ENCODE data around the gene HERC4.

DNA sequence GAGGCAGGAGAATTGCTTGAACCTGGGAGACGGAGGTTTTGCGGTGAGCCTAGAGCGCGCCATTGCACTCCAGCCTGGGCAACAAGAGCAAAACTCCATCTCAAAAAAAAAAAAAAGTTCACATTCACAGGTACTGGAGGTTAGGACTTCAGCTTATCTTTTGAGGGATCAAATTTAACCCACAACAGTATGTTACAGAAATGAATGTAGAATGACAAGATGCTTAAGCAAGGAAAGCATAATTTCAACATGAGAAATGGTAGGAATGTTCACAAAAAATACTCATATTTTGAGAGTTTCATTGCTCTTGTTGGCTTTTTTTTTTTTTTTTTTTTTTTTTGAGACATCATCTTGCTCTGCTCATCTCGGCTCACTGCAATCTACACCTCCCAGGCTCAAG is 1.9 kb upstream of the HERC4 start:
- TF ChIP-seq, protein P1, sequence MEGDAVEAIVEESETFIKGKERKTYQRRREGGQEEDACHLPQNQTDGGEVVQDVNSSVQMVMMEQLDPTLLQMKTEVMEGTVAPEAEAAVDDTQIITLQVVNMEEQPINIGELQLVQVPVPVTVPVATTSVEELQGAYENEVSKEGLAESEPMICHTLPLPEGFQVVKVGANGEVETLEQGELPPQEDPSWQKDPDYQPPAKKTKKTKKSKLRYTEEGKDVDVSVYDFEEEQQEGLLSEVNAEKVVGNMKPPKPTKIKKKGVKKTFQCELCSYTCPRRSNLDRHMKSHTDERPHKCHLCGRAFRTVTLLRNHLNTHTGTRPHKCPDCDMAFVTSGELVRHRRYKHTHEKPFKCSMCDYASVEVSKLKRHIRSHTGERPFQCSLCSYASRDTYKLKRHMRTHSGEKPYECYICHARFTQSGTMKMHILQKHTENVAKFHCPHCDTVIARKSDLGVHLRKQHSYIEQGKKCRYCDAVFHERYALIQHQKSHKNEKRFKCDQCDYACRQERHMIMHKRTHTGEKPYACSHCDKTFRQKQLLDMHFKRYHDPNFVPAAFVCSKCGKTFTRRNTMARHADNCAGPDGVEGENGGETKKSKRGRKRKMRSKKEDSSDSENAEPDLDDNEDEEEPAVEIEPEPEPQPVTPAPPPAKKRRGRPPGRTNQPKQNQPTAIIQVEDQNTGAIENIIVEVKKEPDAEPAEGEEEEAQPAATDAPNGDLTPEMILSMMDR (IDR thresholded peaks at IDR 0.05 in 2 of 3, conservative IDR thresholded peaks at IDR 0.05 in 1 of 3; ENCODE audit: insufficient read depth in 2 of 3, low read depth in 1 of 3, low read length in 3 of 3) = no peak
- no peak for TF ChIP-seq PHF8 (IDR thresholded peaks at IDR 0.05; ENCODE audit: borderline replicate concordance, low read length)
- TF ChIP-seq, protein P2, sequence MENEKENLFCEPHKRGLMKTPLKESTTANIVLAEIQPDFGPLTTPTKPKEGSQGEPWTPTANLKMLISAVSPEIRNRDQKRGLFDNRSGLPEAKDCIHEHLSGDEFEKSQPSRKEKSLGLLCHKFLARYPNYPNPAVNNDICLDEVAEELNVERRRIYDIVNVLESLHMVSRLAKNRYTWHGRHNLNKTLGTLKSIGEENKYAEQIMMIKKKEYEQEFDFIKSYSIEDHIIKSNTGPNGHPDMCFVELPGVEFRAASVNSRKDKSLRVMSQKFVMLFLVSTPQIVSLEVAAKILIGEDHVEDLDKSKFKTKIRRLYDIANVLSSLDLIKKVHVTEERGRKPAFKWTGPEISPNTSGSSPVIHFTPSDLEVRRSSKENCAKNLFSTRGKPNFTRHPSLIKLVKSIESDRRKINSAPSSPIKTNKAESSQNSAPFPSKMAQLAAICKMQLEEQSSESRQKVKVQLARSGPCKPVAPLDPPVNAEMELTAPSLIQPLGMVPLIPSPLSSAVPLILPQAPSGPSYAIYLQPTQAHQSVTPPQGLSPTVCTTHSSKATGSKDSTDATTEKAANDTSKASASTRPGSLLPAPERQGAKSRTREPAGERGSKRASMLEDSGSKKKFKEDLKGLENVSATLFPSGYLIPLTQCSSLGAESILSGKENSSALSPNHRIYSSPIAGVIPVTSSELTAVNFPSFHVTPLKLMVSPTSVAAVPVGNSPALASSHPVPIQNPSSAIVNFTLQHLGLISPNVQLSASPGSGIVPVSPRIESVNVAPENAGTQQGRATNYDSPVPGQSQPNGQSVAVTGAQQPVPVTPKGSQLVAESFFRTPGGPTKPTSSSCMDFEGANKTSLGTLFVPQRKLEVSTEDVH (IDR thresholded peaks at IDR 0.05; ENCODE audit: low read depth, partially characterized antibody) = no peak
- TF ChIP-seq ETV6 (IDR thresholded peaks at IDR 0.05; ENCODE audit: borderline replicate concordance in 1 of 2, low read depth in 2 of 2, low read length in 1 of 2) = no peak
- no peak for TF ChIP-seq ETV6 (CRISPR knock-in tag; IDR thresholded peaks at IDR 0.05; ENCODE audit: borderline replicate concordance)
- no peak for TF ChIP-seq FOXJ3 (CRISPR knock-in tag; IDR thresholded peaks at IDR 0.05)
- no peak for TF ChIP-seq CBX2 (IDR thresholded peaks at IDR 0.05; ENCODE audit: insufficient read depth, low read length, poor library complexity, severe bottlenecking)
- TF ChIP-seq, protein P3, sequence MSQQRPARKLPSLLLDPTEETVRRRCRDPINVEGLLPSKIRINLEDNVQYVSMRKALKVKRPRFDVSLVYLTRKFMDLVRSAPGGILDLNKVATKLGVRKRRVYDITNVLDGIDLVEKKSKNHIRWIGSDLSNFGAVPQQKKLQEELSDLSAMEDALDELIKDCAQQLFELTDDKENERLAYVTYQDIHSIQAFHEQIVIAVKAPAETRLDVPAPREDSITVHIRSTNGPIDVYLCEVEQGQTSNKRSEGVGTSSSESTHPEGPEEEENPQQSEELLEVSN (IDR thresholded peaks at IDR 0.05; ENCODE audit: borderline replicate concordance in 1 of 2, extremely low read depth in 1 of 2, insufficient read depth in 1 of 2, insufficient read length in 1 of 2, low read depth in 1 of 2, low read length in 1 of 2, poor library complexity in 1 of 2, severe bottlenecking in 1 of 2) = no peak
- TF ChIP-seq NR3C1 (CRISPR knock-in tag; IDR thresholded peaks at IDR 0.05) = no peak
- no peak for TF ChIP-seq ZBTB8A (IDR thresholded peaks at IDR 0.05; ENCODE audit: partially characterized antibody)
- no peak for TF ChIP-seq BMI1 (IDR thresholded peaks at IDR 0.05; ENCODE audit: low read length)
- no peak for TF ChIP-seq YBX1 (IDR thresholded peaks at IDR 0.05)
